ENCODE results near the gene MACO1. TPM values are rescaled to one million over a fixed set of nuclear protein-coding genes. Genes with fewer than 3 reads are reported as not detected.
A peak's percentile ranks its signal among the peaks of the same experiment; 100 is the strongest.

MACO1 gene
- total and polyA plus RNA-seq, 9 of the 15 experiments (the other 6 are each of a cell fraction or from before 2014, with no cell fraction given), result 4.6 to 28.4 (median 21.7) TPM

DNA sequence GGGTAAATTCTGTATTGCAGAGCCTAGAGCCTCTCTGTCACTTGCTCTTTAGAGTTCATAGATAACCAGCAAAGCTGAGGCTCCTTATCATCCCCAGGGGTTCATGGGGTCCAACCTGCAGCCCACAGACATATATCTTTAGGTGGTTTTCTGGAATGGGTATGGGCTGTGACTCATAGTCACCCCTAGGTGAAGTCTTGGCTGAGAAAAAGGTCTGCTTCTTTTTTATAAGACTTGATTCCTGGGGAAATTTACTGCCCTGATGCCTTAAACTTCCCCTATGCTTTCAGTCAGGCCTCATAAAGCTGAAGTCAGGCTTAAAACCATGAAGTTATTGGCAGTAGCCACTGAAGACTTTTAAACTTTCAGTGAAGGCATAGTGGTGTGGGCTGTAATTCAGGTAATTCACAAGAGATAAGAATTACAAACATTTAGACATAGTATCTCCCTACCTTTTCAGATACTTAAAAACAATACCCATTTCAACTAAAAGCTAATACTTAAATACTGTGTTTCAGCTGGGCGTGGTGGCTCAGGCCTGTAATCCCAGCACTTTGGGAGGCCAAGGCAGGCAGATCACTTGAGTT is 46.8 kb downstream of the MACO1 start (continued):
- TF ChIP-seq, protein P1, sequence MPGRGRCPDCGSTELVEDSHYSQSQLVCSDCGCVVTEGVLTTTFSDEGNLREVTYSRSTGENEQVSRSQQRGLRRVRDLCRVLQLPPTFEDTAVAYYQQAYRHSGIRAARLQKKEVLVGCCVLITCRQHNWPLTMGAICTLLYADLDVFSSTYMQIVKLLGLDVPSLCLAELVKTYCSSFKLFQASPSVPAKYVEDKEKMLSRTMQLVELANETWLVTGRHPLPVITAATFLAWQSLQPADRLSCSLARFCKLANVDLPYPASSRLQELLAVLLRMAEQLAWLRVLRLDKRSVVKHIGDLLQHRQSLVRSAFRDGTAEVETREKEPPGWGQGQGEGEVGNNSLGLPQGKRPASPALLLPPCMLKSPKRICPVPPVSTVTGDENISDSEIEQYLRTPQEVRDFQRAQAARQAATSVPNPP (IDR thresholded peaks at IDR 0.05; ENCODE audit: borderline replicate concordance, insufficient read depth, insufficient read length), result no peak
- TF ChIP-seq CBX2 (IDR thresholded peaks at IDR 0.05; ENCODE audit: insufficient read depth, low read length, poor library complexity, severe bottlenecking), result no peak
- TF ChIP-seq TEAD2 (tag; IDR thresholded peaks at IDR 0.05), result no peak
- no peak for TF ChIP-seq ZBTB1 (CRISPR knock-in tag; IDR thresholded peaks at IDR 0.05; ENCODE audit: borderline replicate concordance, low read depth)
- no peak for TF ChIP-seq RFX7 (CRISPR knock-in tag; IDR thresholded peaks at IDR 0.05)
- TF ChIP-seq ATF1 (CRISPR knock-in tag; IDR thresholded peaks at IDR 0.05), result no peak
- no peak for TF ChIP-seq ATF1 (tag; IDR thresholded peaks at IDR 0.05)
- TF ChIP-seq CBX1 (IDR thresholded peaks at IDR 0.05; ENCODE audit: low read depth), result peak; percentile 31; the same call in 1 of the 2 replicates
- 0 out of 2 replicates have a peak, but pooled peaks have one; percentile 26 for TF ChIP-seq MTA3 (IDR thresholded peaks at IDR 0.05; ENCODE audit: borderline replicate concordance)
- TF ChIP-seq DPF2 (IDR thresholded peaks at IDR 0.05), result peak; percentile 45; the same call in 1 of the 2 replicates
- TF ChIP-seq ZNF124 (CRISPR knock-in tag; IDR thresholded peaks at IDR 0.05), result no peak
- peak; percentile 71 for TF ChIP-seq ARID1B (IDR thresholded peaks at IDR 0.05)
- TF ChIP-seq MTF1 (CRISPR knock-in tag; IDR thresholded peaks at IDR 0.05; ENCODE audit: borderline replicate concordance), result no peak
- TF ChIP-seq NEUROD1 (IDR thresholded peaks at IDR 0.05; ENCODE audit: borderline replicate concordance, low read depth, low read length, partially characterized antibody), result peak; percentile 11
- no peak for TF ChIP-seq HNRNPL (IDR thresholded peaks at IDR 0.05; ENCODE audit: low read depth, low read length)
- peak in 1 of 2 experiments; percentile 36; a peak in 1 of 4 replicates for TF ChIP-seq KDM1A (IDR thresholded peaks at IDR 0.05)
- TF ChIP-seq XRCC5 (IDR thresholded peaks at IDR 0.05; ENCODE audit: low read depth, low read length), result no peak
- peak; percentile 75; the same call in 1 of the 2 replicates for TF ChIP-seq POLR2AphosphoS5 (IDR thresholded peaks at IDR 0.05; ENCODE audit: control insufficient read depth, insufficient read depth, low read depth, low read length)
- TF ChIP-seq MCM7 (IDR thresholded peaks at IDR 0.05), result no peak
- TF ChIP-seq, protein P2, sequence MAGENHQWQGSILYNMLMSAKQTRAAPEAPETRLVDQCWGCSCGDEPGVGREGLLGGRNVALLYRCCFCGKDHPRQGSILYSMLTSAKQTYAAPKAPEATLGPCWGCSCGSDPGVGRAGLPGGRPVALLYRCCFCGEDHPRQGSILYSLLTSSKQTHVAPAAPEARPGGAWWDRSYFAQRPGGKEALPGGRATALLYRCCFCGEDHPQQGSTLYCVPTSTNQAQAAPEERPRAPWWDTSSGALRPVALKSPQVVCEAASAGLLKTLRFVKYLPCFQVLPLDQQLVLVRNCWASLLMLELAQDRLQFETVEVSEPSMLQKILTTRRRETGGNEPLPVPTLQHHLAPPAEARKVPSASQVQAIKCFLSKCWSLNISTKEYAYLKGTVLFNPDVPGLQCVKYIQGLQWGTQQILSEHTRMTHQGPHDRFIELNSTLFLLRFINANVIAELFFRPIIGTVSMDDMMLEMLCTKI (IDR thresholded peaks at IDR 0.05; ENCODE audit: partially characterized antibody), result no peak
- TF ChIP-seq CBFA2T2 (conservative IDR thresholded peaks at IDR 0.05), result peak; percentile 73
- no peak for TF ChIP-seq SIN3A (IDR thresholded peaks at IDR 0.05; ENCODE audit: borderline replicate concordance in 2 of 2, control insufficient read depth in 1 of 2, low read depth in 2 of 2, low read length in 2 of 2)
- TF ChIP-seq EP300 (IDR thresholded peaks at IDR 0.05; ENCODE audit: low read length), result peak; percentile 46; the same call in 1 of the 2 replicates
- peak; percentile 63 for TF ChIP-seq FOSL1 (tag; conservative IDR thresholded peaks at IDR 0.05)
- no peak for TF ChIP-seq CEBPG (CRISPR knock-in tag; IDR thresholded peaks at IDR 0.05)
- no peak for TF ChIP-seq CEBPG (tag; conservative IDR thresholded peaks at IDR 0.05 in 1 of 2, IDR thresholded peaks at IDR 0.05 in 1 of 2)
- TF ChIP-seq, protein P3, sequence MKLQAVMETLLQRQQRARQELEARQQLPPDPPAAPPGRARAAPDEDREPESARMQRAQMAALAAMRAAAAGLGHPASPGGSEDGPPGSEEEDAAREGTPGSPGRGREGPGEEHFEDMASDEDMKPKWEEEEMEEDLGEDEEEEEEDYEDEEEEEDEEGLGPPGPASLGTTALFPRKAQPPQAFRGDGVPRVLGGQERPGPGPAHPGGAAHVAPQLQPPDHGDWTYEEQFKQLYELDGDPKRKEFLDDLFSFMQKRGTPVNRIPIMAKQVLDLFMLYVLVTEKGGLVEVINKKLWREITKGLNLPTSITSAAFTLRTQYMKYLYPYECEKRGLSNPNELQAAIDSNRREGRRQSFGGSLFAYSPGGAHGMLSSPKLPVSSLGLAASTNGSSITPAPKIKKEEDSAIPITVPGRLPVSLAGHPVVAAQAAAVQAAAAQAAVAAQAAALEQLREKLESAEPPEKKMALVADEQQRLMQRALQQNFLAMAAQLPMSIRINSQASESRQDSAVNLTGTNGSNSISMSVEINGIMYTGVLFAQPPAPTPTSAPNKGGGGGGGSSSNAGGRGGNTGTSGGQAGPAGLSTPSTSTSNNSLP (IDR thresholded peaks at IDR 0.05; ENCODE audit: borderline replicate concordance, low read depth, low read length), result no peak

Data from K562 (cell line).